OCI-LY7 (cell line): ENCODE results near the gene DCC.

Experiments
- EZH2phosphoT487 ChIP-seq: fragments of 200-600 bp; sonication (generic); IDR thresholded peaks from 2 replicates; pipeline ENCODE4 v1.6.1; 2018; ENCODE audit warnings: low read depth, borderline replicate concordance, mild to moderate bottlenecking, mixed run types, antibody characterized with exemption, low read length, moderate library complexity, mixed read lengths
- TF ChIP-seq, protein P1 (sequence below): fragments of 200-600 bp; sonication (generic); conservative IDR thresholded peaks from 2 replicates; pipeline ENCODE4 v1.5.1; 2014; ENCODE audit warnings: mild to moderate bottlenecking, antibody characterized with exemption, low read length, moderate library complexity, mixed read lengths

DNA sequence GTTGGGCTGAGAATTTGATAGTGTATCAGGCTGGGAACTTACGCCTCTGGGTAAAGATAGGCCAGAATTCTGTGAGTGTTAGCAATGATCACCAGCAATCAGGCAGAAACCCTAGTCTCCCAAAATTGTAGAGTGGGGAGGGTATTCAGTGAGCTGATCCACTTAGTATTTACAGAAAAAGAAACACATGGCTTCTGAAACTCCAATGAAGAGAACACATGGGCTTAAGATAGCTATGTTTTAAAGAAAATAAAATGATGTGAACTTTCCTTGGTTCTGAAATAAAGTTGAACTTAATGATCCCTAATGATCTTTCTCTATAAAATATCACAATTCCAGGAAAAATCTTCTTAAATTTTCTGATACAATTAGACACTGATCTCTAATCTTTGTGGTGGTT lies 472.8 kb downstream of the DCC start:
- TF ChIP-seq, protein P1, sequence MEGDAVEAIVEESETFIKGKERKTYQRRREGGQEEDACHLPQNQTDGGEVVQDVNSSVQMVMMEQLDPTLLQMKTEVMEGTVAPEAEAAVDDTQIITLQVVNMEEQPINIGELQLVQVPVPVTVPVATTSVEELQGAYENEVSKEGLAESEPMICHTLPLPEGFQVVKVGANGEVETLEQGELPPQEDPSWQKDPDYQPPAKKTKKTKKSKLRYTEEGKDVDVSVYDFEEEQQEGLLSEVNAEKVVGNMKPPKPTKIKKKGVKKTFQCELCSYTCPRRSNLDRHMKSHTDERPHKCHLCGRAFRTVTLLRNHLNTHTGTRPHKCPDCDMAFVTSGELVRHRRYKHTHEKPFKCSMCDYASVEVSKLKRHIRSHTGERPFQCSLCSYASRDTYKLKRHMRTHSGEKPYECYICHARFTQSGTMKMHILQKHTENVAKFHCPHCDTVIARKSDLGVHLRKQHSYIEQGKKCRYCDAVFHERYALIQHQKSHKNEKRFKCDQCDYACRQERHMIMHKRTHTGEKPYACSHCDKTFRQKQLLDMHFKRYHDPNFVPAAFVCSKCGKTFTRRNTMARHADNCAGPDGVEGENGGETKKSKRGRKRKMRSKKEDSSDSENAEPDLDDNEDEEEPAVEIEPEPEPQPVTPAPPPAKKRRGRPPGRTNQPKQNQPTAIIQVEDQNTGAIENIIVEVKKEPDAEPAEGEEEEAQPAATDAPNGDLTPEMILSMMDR, result no peak
- TF ChIP-seq EZH2phosphoT487, result no peak
